Mucosa of rectum (tissue), 2 donors: Measurements from ENCODE around the gene NUDT16L1.
"Not testable (repeated sequence)": the region's sequence is repeated elsewhere in the genome, so short reads cannot be mapped to it uniquely, and the experiment has no call there.

Source experiments
- H3K27ac ChIP-seq, 2 donors: one replicate each; pipeline ENCODE4 v1.7.0; 2013; ENCODE audit warnings: inconsistent platforms in 2 of 2, low read depth in 2 of 2, low read length in 2 of 2
- H3K27me3 ChIP-seq, 2 donors: one replicate each; pipeline ENCODE4 v1.7.0; 2013; ENCODE audit warnings: low read length in 2 of 2; ENCODE audit not compliant: control insufficient read depth in 2 of 2, insufficient read depth in 2 of 2
- H3K36me3 ChIP-seq, 2 donors: one replicate each; pipeline ENCODE4 v1.7.0; 2013; ENCODE audit warnings: low read length in 2 of 2; ENCODE audit not compliant: control insufficient read depth in 2 of 2, insufficient read depth in 2 of 2
- H3K4me1 ChIP-seq, 2 donors: one replicate each; pipeline ENCODE4 v1.7.0; 2013; ENCODE audit warnings: low read length in 2 of 2, mild to moderate bottlenecking in 1 of 2; ENCODE audit not compliant: control insufficient read depth in 2 of 2, insufficient read depth in 2 of 2
- H3K4me3 ChIP-seq, 2 donors: one replicate each; pipeline ENCODE4 v1.7.0; 2013; ENCODE audit warnings: low read length in 2 of 2
- H3K9ac ChIP-seq, 2 donors: one replicate each; pipeline ENCODE4 v1.7.0; 2013; ENCODE audit warnings: low read length in 2 of 2, low read depth in 1 of 2, mild to moderate bottlenecking in 1 of 2
- H3K9me3 ChIP-seq, 2 donors: one replicate each; pipeline ENCODE4 v1.7.0; 2013; ENCODE audit warnings: low read length in 2 of 2; ENCODE audit not compliant: control insufficient read depth in 2 of 2
- donor health status: healthy.
- donor health status: Normal muscosa, but diverticular disease.

The NUDT16L1 gene

DNA sequence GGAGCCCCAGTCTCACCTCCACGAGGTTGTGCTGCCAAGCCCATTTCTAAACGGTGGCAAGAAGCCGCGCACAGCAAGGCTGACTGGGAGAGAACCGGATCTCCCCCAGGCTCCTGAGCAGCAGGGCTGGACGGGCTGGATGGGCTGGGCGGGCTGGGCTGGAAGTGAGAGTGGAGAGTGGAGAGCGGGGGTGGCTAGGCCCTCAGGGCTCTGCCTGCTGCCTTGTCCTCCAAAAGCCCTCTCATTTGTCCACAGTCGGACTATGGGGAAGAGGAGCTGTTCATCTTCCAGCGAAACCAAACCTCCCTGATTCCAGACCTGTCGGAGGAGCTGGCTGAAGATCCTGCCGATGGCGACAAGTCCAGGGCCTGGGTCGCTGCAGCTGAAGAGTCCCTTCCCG lies 44.2 kb downstream of the NUDT16L1 start:
- H3K36me3 ChIP-seq = no peaks in the 10 kb centered on the region
- H3K4me3 ChIP-seq = no peak overlapping the region
- H3K9ac ChIP-seq = no peak overlapping the region
- H3K4me1 ChIP-seq = peaks cover 6 to 9% of the 10 kb centered on the region in 2 donors
- no peaks in the 10 kb centered on the region for H3K9me3 ChIP-seq
- H3K27ac ChIP-seq = no peak overlapping the region
- no peaks in the 10 kb centered on the region for H3K27me3 ChIP-seq

DNA sequence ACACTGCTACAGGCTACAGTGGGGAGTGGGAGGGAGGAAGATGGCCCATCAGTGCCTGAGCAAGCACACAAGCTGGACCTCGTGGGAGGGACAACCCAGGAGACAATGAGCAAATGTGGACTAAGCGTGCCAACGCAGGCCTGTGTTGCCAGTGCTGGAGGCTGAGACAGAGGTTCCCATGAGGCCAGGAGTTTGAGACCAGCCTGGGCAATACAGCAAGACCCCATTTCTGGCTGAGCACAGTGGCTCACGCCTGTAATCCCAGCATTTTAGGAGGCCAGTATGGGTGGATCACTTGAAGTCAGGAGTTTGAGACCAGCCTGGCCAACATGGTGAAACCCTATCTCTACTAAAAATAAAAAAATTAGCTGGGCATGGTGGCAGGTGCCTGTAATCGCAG lies 45.0 kb downstream of the NUDT16L1 start:
- not testable (repeated sequence) for H3K27me3 ChIP-seq, H3K9me3 ChIP-seq, H3K27ac ChIP-seq, H3K4me3 ChIP-seq, H3K36me3 ChIP-seq, H3K9ac ChIP-seq
- H3K4me1 ChIP-seq = peaks cover 9 to 12% of the 10 kb centered on the region in 2 donors

DNA sequence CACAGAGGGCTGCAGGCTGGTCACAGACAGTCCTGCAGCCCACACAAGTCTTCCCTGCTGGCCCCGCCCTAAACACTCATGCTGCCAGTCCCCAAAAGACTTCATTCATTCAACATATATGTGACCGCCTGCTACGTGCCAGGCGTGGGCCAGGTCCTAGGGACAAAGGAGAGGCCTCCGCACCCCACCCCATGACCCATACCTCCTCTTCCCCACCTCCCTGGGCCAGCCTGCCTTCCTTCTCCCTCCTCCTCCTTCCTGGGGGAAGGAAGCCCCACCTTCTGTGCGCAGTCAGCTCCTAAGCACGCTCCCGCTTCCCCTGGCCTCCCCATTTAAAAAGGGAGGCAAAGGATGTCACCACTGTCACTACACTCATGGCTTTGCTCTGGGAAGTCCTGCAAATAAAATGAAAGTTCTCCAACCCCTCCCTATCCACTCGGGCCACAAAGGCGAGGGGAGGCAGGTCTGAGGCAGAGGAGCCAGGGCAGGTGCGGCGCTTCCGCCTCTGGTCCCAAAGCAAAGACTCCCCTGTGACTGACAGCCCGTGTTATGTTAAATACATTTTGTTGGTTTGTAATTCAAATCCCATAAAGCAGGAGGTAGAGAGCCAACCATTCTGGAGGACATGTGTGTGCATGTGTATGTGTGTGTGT lies 50.0 kb downstream of the NUDT16L1 start:
- Histone ChIP-seq H3K9me3 (no peaks in the 10 kb centered on the region), H3K4me3 (peak overlapping the region; percentile 58 to 64), H3K27ac (no peak overlapping the region), H3K9ac (peak overlapping the region; percentile 34 to 36), H3K27me3 (no peaks in the 10 kb centered on the region), H3K4me1 (peaks cover 6 to 12% of the 10 kb centered on the region in 2 donors), H3K36me3 (no peaks in the 10 kb centered on the region)

DNA sequence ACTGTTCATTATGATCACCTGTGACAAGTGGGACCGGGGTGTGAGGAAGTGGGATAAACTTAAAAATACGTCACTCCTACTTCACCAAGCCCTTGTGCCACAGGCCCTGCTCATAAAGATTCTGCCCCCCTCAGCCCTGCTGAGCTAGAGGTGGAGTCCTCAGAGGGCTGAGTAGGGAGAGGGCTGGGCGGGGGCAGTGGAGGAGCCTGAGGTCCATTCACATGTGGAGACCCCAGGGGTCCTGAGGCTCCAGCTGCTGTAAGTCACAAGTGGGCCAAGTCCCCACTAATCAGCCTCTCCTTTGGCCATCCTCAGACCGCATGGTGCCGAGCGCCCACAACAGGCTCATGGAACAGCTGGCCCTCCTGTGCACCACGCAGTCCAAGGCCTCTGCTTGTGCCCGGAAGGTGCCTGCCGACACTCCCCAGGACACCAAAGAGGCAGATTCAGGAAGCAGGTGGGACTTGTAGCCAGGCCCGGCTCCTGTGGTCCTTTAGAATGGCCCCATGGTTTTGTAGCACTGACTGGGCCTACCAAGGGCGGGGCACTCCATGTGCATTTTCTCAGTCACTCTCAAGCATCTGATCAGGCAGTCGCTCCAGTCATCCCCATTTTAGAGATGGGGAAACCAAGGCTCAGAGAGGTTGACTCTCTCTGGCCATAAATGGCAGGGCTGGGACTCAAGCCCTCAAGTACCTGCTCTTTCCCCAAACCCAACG lies 51.4 kb downstream of the NUDT16L1 start:
- no peak overlapping the region for H3K4me3 ChIP-seq
- no peaks in the 10 kb centered on the region for H3K36me3 ChIP-seq
- no peak overlapping the region for H3K27ac ChIP-seq
- peaks cover 6 to 12% of the 10 kb centered on the region in 2 donors for H3K4me1 ChIP-seq
- no peaks in the 10 kb centered on the region for H3K9me3 ChIP-seq
- H3K9ac ChIP-seq = no peak overlapping the region
- H3K27me3 ChIP-seq = no peaks in the 10 kb centered on the region

DNA sequence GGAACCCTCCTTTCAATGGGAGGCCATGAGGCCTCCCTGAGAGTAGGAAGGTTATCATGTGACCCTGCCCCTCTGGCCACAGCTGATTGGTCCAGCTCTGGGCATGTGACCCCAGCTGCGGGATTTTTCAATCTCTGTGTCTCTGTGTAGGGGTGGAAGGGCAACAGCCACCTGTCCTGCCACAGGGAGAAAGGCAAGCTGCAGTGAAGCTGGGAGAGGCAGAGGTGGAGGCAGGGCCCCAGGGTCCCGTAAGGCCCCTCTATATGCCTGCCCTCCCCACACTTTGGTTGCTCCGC lies 51.9 kb downstream of the NUDT16L1 start:
- Histone ChIP-seq H3K36me3 (no peaks in the 10 kb centered on the region), H3K27ac (no peak overlapping the region), H3K9ac (no peak overlapping the region), H3K4me3 (no peak overlapping the region), H3K4me1 (peaks cover 6 to 12% of the 10 kb centered on the region in 2 donors), H3K9me3 (no peaks in the 10 kb centered on the region), H3K27me3 (no peaks in the 10 kb centered on the region)
